ENCODE measurements around the gene SLC9A9. TPM values are rescaled to one million over a fixed set of nuclear protein-coding genes. Genes with fewer than 3 reads are reported as not detected.

SLC9A9 gene
- total RNA-seq: 10 to 100 TPM; 29.6 to 60.1 TPM

DNA sequence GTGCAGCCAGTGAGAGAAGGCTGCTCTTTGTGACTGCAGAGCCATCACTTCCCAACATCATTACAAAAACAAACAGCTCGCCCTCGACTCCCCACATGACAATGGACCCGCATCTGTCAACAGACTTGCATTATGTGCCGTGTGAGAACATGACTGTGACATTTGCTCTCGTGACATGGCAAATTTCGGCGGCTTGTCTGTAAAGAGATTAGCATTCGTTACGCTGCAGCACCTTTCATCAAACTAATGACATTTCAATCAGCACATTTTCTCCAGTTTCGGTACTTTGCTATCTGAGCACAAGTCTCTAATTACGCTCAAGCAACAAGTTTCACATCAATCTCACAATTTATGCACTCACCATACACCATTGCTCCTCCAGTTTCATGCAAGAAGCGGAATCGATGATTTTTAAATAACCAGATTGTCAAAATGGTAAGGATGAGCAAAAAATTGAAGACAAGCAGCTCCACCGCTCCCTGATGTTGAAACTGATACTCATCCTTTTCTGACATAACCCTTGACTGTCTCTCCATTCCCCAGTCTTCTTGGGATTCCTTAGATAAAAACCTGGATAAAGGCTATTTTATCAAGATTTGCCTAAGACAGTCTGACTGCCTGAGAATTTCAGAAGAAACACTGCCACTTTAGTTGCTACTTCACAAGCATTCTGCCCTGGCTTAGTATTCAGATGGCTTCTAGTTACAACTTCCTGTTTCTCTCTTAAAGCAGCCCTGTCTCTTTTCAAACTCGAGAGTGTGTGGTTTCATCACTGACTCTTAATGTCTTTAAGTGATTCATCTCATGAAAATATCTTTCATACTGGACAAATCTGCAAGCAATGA, at the start of gene SLC9A9:
SLC9A9 (minus strand) TSS at position 682 of the 845 bp plus-strand sequence; CDS start at position 536, 146 bp downstream.
- H3K4me3 ChIP-seq: peak within 1 kb of the TSS; percentile 72
- no peaks in the 10 kb centered on the region for H3K9me3 ChIP-seq
- H3K27me3 ChIP-seq (replicated peaks; ENCODE audit: insufficient read depth): no peaks in the 10 kb centered on the region
- peaks cover 9 to 34% of the 10 kb centered on the region in 2 donors for H3K4me1 ChIP-seq (ENCODE audit: control insufficient read depth in 1 of 2, low read depth in 2 of 2)
- no peaks in the 10 kb centered on the region for H3K36me3 ChIP-seq
- no peak for DNase-seq (ENCODE audit: low spot score)
- TF ChIP-seq, protein P1, sequence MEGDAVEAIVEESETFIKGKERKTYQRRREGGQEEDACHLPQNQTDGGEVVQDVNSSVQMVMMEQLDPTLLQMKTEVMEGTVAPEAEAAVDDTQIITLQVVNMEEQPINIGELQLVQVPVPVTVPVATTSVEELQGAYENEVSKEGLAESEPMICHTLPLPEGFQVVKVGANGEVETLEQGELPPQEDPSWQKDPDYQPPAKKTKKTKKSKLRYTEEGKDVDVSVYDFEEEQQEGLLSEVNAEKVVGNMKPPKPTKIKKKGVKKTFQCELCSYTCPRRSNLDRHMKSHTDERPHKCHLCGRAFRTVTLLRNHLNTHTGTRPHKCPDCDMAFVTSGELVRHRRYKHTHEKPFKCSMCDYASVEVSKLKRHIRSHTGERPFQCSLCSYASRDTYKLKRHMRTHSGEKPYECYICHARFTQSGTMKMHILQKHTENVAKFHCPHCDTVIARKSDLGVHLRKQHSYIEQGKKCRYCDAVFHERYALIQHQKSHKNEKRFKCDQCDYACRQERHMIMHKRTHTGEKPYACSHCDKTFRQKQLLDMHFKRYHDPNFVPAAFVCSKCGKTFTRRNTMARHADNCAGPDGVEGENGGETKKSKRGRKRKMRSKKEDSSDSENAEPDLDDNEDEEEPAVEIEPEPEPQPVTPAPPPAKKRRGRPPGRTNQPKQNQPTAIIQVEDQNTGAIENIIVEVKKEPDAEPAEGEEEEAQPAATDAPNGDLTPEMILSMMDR (IDR thresholded peaks at IDR 0.05): no peak
- no peak for ATAC-seq (ENCODE audit: insufficient number of reproducible peaks, low FRiP score, low read depth)
- H3K27ac ChIP-seq: peak within 1 kb of the TSS; percentile 13 to 55

DNA sequence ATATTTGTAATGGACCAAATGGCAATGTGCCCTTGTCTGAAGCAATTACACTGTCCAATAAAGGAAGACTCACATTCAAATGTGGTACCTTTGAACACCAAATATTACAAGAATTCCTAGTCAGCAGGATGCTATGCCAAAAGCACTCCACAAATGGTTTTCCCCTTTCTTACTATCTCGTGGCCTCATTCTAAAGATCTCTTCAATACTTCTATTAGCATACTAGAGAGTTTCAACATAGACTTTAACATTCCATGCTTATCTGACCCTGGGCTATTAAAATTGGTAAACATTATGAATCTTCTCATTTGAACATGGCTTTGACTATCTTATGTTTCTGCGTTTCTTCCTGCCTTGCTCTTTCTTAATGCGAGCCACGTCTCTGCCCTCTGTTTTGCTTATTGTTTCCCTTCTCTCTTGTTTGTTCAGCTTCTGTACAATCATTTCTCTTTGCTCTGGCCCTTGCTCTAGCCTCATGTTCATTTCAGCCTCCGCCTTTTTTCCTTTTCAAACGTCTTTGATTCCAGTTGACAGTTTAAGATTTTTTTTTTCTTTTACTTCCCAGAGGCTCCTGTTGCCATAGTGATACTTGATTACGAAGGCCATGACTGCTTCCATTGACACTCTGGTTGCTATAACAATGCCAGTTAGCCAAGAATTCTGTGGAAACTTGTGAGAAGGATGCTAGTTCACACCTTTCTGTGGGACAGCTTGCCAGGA, 49.5 kb upstream of the SLC9A9 start:
- Histone ChIP-seq H3K27ac (no peak overlapping the region), H3K4me1 (ENCODE audit: control insufficient read depth in 1 of 2, low read depth in 2 of 2) (no peaks in the 10 kb centered on the region), H3K4me3 (no peak overlapping the region), H3K27me3 (replicated peaks; ENCODE audit: insufficient read depth) (no peaks in the 10 kb centered on the region), H3K9me3 (no peaks in the 10 kb centered on the region), H3K36me3 (no peaks in the 10 kb centered on the region)
- ATAC-seq (ENCODE audit: insufficient number of reproducible peaks, low FRiP score, low read depth) (no peak), DNase-seq (ENCODE audit: low spot score) (no peak)
- TF ChIP-seq, protein P1 (IDR thresholded peaks at IDR 0.05): no peak

DNA sequence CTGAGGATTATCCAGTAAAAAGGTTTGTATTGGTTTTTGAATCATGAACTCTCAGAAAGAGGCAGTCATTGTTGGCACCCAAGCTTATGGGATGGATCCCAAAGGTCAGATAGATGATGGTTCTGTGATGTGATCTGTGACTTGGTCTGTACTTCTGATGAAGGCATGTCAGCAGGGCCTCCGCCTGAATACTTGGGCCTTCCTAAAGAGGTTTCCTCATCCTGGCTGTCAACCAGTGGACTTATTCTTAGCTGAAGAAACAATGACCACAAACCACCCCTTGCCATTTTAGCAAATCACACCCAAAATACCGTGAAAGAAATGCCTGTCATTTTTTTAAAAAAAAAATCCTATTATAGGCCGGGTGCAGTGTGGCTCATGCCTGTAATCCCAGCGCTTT, 48.2 kb upstream of the SLC9A9 start:
- H3K36me3 ChIP-seq: no peaks in the 10 kb centered on the region
- ATAC-seq (ENCODE audit: insufficient number of reproducible peaks, low FRiP score, low read depth): no peak
- TF ChIP-seq, protein P1 (IDR thresholded peaks at IDR 0.05): no peak
- H3K4me3 ChIP-seq: no peak overlapping the region
- DNase-seq (ENCODE audit: low spot score): no peak
- H3K9me3 ChIP-seq: no peaks in the 10 kb centered on the region
- no peaks in the 10 kb centered on the region for H3K27me3 ChIP-seq (replicated peaks; ENCODE audit: insufficient read depth)
- H3K27ac ChIP-seq: no peak overlapping the region
- H3K4me1 ChIP-seq (ENCODE audit: control insufficient read depth in 1 of 2, low read depth in 2 of 2): no peaks in the 10 kb centered on the region

DNA sequence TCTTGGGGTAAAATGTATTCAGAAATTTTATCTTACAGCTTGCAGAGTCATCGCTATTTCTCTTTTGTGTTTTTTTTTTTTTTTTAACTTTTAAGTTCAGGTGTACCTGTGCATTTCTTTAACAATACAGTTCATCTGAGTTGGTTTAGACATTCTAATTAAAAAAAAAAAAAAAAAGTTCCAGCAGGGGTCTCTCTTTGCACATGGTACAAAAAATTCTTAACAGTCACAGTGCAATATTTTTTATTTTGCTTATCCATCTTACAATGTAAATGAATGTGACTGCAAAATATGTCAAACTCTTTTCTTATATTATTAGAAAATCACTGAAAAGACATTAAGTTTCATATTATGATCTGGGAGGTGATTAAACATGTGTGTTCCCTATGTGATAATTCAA, 47.5 kb upstream of the SLC9A9 start:
- no peak overlapping the region for H3K4me3 ChIP-seq
- TF ChIP-seq, protein P1 (IDR thresholded peaks at IDR 0.05): no peak

DNA sequence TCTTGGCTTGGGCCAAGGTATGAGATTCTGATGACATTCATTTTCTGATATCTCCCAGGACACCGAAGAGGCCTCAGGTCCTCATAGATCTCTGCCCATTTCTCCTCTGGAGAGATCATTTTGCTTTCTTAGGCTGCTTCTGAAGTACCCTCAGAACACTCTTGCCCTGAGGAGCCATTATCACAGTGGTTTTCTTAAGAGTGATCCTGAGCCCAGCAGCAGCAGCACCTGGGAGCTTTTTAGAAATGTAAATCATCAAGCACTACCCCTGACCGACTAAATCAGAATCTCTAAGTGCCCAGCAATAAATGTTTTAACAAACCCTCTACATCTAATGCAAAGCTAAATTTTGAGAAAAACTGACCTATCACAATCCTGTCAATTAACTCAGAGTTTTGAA, 40.6 kb upstream of the SLC9A9 start:
- no peaks in the 10 kb centered on the region for H3K4me1 ChIP-seq (ENCODE audit: control insufficient read depth in 1 of 2, low read depth in 2 of 2)
- H3K4me3 ChIP-seq: no peak overlapping the region
- H3K27me3 ChIP-seq (replicated peaks; ENCODE audit: insufficient read depth): no peaks in the 10 kb centered on the region
- no peak overlapping the region for H3K27ac ChIP-seq
- ATAC-seq (ENCODE audit: insufficient number of reproducible peaks, low FRiP score, low read depth) (no peak), DNase-seq (ENCODE audit: low spot score) (no peak)
- no peaks in the 10 kb centered on the region for H3K36me3 ChIP-seq
- no peaks in the 10 kb centered on the region for H3K9me3 ChIP-seq
- TF ChIP-seq, protein P1 (IDR thresholded peaks at IDR 0.05): no peak

More for the DNA sequence above, 47.5 kb upstream of the SLC9A9 start:
- no peak for DNase-seq (ENCODE audit: low spot score)
- H3K27me3 ChIP-seq (replicated peaks; ENCODE audit: insufficient read depth): no peaks in the 10 kb centered on the region
- no peak overlapping the region for H3K27ac ChIP-seq
- no peaks in the 10 kb centered on the region for H3K4me1 ChIP-seq (ENCODE audit: control insufficient read depth in 1 of 2, low read depth in 2 of 2)
- ATAC-seq (ENCODE audit: insufficient number of reproducible peaks, low FRiP score, low read depth): no peak
- H3K36me3 ChIP-seq: no peaks in the 10 kb centered on the region
- no peaks in the 10 kb centered on the region for H3K9me3 ChIP-seq
